Measurements from ENCODE around the gene MAP1S.

Gene MAP1S

GRCh38 chr19:17688853-17689595 lies 30.3 kb upstream of the MAP1S start:
- no peak for DNase-seq (ENCODE audit: low spot score)

- no peak for DNase-seq (ENCODE audit: low spot score)
Observed at GRCh38 chr19:17692566-17692965, 26.7 kb upstream of the MAP1S start.

- no peak for DNase-seq (ENCODE audit: low spot score)
Observed at GRCh38 chr19:17695198-17695597, 24.1 kb upstream of the MAP1S start.

- no peak for DNase-seq (ENCODE audit: low spot score)
Observed at GRCh38 chr19:17703824-17704463, 15.3 kb upstream of the MAP1S start.

GRCh38 chr19:17706750-17707181 lies 12.5 kb upstream of the MAP1S start:
- DNase-seq (ENCODE audit: low spot score) = no peak

GRCh38 chr19:17711851-17712250 lies 7.4 kb upstream of the MAP1S start:
- DNase-seq (ENCODE audit: low spot score) = no peak

GRCh38 chr19:17716309-17716929 lies 2.9 kb upstream of the MAP1S start:
- no peak for DNase-seq (ENCODE audit: low spot score)

GRCh38 chr19:17718550-17718946 lies 732 bp upstream of the MAP1S start:
- DNase-seq (ENCODE audit: low spot score) = no peak

GRCh38 chr19:17719730-17720400 lies 585 bp downstream of the MAP1S start:
- peak; percentile 61 for DNase-seq (ENCODE audit: low spot score)

- peak; percentile 38 for DNase-seq (ENCODE audit: low spot score)
Observed at GRCh38 chr19:17720440-17720839, 1.2 kb downstream of the MAP1S start.

- no peak for DNase-seq (ENCODE audit: low spot score)
Observed at GRCh38 chr19:17721111-17721628, 1.9 kb downstream of the MAP1S start.

GRCh38 chr19:17721821-17722220 lies 2.5 kb downstream of the MAP1S start:
- no peak for DNase-seq (ENCODE audit: low spot score)

GRCh38 chr19:17722655-17723240 lies 3.5 kb downstream of the MAP1S start:
- no peak for DNase-seq (ENCODE audit: low spot score)

GRCh38 chr19:17724655-17725054 lies 5.4 kb downstream of the MAP1S start:
- no peak for DNase-seq (ENCODE audit: low spot score)

GRCh38 chr19:17725422-17726078 lies 6.3 kb downstream of the MAP1S start:
- no peak for DNase-seq (ENCODE audit: low spot score)

GRCh38 chr19:17726136-17726741 lies 7.0 kb downstream of the MAP1S start:
- no peak for DNase-seq (ENCODE audit: low spot score)

GRCh38 chr19:17726964-17727773 lies 7.9 kb downstream of the MAP1S start:
- DNase-seq (ENCODE audit: low spot score) = no peak

- no peak for DNase-seq (ENCODE audit: low spot score)
Observed at GRCh38 chr19:17727843-17728242, 8.6 kb downstream of the MAP1S start.

GRCh38 chr19:17733127-17733526 lies 13.8 kb downstream of the MAP1S start:
- no peak for DNase-seq (ENCODE audit: low spot score)

GRCh38 chr19:17734146-17734545 lies 14.9 kb downstream of the MAP1S start:
- DNase-seq (ENCODE audit: low spot score) = no peak
